Kidney glomerular epithelial cell (primary cell): ENCODE measurements around the gene MTERF4.

Experiments used
- DNase-seq: peaks from one replicate; lab custom pipeline; 2025; lab: John Stamatoyannopoulos, UW

MTERF4 gene

DNA sequence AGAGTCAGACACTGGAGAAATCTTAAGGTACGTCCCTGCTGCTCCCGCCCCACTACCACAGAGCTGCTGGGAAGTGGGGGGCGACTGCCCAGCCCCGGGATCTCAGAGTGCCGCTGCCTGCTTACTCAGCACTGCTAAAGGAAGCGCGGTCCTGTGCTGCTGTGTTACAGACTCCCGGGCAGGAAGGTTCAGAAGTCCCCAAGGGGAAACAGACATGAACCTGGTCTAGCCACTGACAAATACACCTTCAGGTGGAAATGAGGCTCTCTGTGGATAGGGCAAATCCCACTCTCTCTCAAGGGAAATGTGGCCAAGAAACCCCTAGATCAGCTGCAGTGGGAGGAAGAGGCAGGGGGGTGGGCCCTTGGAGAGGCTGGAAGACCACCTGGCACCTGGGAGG lies 13.7 kb downstream of the MTERF4 start:
- no peak for DNase-seq

DNA sequence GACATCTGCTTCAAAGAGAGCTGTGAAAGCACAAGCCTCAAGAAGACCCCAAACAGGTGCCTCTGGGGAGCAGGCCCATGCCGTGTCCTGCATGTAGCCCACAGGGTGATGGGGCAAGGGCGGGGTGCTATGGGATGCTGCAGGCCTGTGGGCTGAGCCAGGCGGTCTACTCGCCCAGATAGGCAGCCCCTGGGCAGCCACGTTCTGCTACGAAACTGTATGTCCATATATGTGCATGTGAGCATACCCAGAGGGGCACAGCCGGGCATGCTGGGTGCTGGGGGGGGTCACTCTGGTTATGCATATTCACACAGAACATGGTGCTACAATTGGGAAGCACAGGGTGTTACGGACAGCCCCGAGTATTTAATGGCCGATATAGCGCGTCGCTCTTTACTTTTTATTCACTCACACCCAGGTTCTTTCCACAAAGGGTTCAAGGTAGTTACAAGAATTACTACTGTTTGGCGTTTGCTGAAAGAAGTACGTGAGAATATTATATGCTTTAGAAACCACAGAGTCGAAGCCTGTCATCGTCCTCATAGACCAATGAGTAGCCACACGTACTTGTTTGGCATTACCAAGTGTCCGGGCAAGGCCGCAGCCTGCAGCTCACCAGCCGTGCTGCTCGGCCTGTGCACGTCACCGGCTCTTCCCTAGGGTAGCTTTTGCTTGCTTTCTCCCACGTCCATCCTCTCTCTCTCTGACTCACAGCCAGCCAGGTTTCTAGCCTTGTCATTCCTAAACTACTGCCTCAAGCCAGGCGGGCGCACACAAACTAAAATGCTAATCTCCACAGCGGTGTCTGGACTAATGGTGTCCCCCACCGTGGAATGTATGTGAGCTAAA lies 14.4 kb downstream of the MTERF4 start:
- no peak for DNase-seq

DNA sequence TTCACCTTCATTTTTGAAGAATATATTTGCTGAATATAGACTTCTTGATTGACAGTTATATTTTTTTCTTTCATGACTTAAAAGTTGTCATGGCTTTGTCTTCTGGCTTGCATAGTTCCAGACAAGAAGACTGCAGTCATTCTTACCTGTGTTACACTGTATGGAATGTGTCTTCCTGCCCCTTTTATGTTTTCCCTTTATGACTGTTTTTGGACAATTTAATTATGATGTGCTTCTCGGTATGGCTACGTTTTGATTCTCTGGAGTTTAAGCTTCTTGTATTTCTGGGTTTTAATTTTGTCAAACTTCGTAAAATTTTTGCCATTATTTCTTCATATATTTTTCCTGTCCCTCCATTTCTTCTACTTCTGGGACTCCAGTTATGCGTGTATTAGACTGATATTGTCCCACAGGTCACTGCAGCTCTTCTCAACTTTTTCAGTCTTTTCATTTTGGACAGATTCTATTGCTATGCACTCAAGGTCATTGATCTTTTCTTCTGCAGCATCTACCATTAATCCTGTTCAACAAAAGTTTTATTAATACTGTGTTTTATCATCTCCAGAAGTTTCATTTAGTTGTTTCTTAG lies 17.1 kb downstream of the MTERF4 start:
- no peak for DNase-seq

DNA sequence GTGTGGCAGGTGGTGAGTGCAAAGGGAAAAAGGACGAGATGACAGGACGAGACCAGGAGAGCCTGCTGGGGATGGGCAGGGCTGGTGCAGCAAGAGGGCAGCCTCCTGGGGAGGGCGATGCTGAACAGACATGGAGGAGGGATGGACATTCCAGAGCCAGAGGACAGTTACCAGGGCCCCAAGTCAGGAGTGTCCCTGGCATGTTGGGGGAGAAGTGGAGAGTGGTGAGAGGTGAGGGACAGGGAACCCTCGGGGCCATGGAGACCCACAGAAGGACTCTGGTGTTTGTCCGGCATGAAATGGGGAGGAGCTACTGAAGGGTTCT lies 19.0 kb downstream of the MTERF4 start:
- no peak for DNase-seq

DNA sequence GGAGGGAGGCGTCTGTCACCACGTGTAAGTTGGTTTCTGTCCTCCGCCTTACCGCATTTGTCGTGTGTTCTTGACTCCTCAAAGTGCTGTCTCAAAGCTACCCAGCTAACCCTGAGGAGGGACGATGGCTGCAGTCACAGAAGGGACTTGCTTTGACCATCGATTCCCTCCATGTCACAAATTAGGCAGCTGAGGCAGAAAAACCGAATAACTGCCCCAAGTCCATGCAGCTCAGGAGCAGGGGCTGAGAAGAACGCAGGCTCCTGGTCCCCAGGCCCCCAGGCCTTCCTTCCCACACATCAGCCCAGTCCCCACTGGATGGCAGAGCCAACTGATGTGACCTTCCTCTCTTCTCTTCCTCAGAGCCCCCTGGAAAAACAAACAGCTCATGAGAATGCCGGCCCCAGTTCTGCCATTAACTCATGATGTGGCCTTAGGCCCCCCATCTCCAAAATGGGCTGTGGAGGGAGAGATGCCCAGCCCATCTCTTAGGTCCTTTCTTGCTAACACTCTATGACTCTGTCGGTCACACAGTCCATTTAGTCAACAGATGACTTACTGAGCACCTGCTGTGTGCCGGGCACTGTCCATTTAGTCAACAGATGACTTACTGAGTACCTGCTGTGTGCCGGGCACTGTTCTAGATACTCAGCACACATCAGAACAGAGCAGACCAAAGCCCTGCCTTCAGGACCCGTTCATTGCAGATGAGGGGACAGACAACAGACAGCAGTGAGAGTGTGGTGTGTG lies 19.6 kb downstream of the MTERF4 start:
- DNase-seq = no peak

DNA sequence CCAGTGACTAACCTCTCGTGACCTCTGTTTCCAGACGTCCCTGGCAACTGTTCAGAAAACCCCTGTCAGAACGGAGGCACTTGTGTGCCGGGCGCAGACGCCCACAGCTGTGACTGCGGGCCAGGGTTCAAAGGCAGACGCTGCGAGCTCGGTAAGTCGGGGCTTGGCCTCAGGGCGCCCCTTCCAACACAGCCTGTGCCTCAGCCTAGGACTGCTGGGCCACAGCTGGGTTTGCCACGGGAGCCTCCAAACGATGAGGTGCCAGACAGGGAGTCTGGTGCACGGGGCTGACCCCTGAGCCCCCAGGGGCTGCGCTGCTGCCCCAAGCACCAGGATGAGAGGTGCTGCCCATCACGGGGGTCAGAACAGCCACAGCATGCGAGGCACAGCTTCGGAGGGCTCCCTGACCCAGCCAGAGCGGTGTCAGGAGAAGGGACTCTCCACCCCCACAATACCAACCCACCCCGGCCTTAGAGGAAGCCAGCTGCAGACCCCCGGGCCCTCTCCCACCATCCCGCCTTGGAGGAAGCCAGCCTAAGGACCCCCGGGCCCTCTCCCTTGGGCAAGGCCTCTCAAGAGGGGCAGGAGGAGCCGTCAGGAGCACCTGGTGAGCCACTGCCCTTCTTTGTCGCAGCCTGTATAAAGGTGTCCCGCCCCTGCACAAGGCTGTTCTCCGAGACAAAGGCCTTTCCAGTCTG lies 20.3 kb downstream of the MTERF4 start:
- no peak for DNase-seq

DNA sequence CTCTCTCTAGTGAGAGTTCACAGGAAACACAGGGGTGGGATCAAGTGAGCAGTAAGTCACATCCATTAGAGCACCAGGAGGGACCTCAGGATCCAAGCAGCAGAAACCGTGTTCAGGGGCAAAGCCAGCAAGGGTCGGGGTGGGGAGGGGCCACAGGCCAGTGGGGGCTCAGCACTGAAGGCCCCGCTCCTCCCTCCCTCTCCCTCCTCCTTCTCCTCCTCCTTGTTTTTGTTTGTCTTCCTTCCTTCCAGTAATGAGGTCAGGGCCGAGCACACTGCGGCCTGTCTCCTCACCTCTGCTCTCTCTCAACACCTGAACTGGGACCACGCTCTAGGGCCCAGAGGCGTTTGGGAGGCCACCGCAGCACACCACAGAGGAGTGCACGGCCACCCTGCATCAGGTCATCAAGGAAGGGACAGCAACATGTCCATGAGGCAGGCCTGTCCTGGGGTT lies 20.9 kb downstream of the MTERF4 start:
- no peak for DNase-seq

DNA sequence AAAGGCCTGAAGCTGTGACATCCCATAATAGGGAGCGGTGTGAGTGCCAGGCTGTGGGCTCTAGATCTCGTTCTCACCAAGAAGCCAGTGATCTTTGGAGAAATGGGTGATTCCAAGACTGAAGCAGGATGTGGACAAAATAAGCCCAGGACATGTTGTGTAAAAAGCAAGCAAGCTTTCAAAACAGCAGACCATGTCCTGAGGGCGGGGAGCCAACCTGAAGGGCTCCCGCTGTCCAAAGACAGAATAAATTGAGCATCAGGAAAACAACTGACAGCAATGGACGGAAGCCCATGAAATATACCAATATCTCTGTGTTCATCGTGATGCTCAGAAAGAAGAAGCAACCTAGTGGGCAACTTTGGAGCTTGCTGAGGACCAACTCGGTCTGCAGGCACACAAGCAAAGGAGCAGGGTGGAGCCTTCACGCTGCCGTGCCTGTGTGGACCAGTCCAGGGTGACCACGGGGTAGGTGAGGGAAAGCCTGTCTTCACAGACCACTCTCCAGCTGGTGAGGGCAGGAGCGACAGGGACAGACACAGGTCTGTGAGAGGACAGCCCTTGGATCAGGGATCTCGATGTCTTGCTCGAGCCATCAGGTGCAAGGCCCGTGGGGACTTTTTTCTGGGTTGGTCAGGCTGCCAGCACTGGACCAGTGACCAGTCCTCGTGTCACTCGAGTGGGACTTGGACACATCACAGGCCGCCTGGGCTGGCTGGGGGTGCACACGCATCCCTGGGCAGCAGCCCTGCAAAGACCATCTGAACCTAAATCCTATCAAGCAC lies 21.5 kb downstream of the MTERF4 start:
- no peak for DNase-seq

DNA sequence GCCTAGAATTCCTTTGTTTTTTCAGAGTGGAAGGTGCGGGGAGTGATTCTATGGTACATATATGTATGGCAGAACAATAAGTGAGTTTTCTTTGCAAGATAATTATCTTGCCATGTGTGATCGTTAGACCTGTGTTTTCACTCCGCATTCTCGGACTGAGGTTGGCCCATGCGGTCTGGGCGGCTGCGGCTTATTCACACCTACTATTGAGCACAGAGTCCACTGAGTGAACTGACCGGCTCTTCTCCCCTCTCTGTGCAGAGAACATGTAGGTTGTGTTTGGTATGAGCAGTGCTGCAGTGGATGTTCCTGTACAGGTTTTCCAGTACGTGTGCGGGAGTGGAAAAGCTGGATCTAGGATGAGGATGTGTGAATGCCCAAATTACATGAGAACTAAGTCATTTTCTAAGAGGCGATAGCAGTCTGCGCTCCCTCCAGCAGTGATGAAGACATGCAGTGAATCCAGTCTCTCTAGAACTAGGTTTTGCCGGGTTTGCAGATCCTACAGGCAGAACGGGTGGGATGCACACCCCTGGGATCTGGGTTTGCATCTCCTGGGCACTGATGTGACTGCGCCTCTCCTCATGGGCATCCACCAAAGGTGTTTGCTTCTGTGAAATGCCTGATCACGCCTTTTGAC lies 27.1 kb downstream of the MTERF4 start:
- DNase-seq = no peak

DNA sequence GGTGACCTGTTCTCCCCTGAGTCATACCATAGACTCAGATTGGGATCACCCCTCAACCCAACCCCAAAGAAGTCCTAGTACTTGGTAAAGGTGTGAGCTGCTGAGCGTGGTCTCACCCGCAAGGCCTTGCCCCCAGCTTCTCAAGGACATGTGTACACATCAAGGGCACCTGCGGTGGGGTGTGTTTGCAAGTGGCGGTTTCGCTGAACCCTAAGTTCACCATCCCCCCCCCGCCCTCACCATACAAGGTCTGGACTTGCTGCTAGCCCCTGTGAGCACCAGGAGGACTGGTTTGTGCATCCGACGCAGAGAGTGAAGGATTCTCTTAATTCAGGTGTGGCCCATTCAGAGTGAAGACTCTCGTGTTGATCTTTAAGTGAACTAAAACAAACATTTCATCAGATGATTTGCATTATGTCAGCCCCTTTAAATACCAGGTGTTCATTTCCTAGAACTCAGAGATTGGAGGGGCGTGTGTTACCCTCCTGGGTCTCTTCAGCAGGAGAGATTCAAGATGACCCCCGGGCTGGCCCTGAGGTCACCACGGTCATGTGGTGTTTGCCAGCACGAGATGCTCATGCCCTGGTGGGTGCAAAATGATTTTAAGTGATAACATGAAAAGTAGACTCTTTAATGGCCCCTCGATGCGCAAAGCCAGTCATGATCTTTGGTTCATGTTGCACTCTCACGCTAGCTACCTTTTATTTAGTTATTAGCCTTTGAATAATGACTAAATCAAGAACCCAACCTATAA lies 27.8 kb downstream of the MTERF4 start:
- DNase-seq = no peak

DNA sequence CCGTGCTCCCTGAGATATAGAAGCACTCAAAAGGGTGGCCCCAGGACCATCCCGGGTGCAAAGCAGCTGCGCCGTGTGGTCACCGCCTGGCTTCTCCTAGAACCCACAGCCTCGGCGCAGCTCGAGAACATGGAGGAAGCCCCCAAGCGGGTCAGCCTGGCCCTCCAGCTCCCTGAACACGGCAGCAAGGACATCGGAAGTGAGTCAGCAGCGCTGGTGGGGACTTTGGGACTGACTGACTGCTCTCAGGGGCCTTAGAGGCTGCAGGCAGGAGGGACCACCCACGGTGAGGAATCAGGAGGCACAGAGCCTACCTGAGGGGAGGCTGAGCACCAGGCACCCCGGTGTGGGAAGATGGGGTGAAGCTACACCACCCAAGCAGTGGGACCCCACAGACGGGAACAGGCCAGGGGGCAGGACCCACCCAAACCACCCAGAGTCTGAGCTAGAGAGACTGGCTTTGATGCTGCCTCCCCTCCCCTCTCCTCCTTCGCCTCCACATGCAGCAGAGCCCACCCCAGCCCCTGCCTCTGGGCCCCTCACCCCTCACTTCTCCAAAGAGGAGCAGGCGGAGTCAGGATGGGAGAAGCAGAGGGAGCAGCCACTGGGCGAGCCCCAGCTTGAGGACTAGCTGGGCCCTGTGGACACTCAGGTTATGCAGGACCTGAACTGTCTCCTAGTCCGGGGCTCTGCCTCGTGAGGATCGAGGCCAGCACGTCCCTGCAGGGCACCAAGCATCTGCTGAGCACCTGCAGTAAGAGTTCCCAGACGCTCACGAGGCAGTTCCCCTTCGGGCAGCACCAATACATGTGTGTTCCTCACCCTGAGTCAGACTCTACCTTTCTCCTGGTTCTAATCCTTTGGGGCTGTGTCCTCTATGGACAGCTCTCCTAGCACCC lies 28.7 kb downstream of the MTERF4 start:
- no peak for DNase-seq

DNA sequence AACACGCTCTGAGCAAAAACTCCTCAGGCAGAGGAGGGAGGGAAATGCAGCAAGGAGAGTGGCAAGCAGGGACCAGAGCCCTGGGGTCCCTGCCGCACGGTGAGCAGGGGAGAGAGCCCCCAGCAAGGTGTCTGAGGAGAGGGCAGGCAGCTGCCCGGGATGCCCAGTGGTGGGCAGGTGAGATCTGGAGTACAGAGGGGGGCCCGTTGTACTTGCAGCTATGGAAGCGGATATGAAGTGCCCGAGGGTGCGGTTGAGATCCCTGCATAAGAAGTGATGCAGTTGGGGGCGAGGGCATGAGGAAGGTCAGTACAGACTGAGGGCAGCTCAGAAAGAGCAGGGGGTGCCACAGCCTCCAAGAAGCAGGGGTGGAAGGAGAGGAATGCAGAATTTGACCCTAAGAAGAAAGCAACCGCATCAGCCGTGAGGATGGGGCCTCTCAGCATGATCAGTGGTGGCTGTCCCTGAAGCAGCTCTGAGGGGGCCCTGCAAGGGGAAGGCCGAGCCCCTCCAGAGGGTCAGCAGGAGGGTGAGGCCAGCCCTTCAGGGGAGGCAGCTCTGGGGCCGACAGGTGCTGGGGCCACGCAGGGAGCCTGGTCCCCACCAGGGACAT lies 29.4 kb downstream of the MTERF4 start:
- no peak for DNase-seq

DNA sequence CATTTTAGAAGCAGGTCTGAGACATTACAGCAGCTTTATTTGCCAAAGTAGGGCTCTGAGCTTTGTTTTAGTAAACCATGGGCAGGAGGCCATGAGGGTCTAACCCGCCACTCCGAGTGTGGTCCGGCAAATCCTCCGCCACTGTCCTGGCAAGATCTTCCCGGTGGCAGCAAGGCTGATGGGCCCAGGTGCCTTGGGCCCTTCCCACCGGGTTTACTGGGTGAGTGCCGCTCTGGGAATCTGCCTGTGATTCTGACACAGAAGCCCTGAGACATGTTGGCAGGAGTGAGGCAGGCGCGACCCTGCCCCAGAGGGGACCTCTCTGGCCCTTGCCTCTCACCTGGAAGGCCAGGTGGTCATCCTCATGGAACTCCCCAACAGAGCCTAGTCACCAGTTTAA lies 29.9 kb downstream of the MTERF4 start:
- DNase-seq = no peak

DNA sequence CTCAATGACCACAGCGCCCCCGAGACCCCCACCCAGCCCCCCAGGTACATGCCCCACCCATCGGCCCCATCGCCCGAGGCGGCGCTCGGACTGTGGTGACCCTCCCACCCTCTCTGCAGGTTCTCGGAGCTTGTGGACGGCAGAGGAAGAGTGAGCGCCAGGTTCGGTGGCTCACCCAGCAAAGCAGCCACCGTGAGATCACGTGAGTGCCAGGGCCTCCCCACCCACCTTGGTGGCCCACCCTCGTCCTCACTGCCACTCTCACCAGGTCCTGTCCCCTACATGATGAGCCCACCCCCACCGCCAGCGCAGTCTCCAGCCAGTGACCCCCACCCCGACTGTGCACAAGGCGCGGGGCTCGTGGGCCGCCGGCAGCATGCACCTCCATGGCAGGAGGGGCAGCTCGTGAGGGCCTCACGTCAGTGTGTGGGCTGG lies 30.4 kb downstream of the MTERF4 start:
- no peak for DNase-seq

DNA sequence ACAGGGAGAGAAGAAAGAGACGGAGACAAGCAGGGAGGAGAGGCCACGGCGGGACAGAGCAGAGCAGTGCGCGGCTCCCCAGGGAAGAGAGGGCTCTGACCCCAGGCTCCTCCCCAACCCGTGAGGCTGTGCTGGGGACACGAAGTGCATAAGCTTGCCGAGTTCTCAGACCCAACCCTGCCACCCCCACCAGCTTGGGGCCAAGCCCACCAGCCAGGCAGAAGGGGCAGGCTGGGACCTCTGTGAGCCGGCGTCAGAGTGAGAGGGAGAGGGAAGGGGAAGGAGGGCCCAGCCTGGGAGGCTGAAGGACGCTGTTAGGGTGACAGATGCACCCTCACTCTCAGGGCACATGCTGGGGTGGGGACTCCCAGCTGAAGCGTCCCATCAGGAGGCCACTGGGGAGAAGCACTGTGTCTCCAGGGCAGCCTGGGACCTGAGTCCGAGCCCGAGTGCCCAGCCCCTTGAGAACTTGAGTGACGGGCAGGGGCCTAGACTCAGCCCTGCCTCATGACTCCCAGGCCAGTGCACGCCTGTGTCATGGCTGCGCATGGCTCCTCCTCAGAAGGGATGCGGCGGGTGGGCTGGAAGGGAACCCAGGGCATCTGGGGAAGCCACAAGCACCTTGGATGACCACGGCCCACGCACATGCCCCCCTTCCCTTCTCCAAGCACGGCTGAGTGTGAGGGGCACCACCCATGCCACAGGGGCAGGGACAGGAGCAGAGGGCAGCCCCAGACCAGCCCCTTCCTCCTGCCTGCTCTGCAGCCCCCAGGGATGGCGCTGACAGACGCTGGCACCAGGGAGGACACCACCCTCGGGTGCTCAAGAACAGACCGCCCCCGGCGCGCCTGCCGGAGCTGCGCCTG lies 31.0 kb downstream of the MTERF4 start:
- DNase-seq = no peak

DNA sequence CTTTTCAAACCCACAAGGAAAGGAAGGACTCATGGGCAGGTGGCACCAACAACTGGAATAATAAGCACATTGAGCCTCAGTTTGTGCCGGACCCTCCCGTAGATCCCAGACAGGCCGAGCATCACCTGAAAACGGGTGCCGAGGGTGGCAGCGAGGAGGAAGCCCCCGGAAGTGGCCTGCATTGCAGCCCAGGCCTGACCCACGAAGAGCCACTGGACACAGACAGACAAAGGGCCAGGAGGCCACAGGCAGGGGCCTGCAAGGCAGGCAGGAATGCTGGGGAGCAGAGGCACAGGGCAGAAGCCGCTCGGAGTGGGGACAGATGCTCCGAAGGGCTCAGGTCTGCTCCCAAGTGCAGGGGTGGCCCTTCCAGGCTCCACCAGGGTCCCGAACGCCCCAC lies 31.7 kb downstream of the MTERF4 start:
- no peak for DNase-seq

DNA sequence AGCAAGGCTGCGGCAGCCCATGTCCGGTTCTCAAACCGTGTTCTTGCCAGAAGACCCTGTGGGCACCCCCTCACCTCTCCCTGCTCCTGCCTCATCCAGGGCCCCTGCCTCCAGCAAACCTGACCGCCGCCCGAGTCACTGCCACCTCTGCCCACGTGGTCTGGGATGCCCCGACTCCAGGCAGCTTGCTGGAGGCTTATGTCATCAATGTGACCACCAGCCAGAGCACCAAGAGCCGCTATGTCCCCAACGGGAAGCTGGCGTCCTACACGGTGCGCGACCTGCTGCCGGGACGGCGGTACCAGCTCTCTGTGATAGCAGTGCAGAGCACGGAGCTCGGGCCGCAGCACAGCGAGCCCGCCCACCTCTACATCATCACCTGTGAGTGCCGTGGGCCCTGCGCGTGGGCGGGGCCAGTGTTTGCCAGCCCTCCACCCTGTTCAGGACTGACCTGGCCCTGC lies 32.2 kb downstream of the MTERF4 start:
- no peak for DNase-seq
